ENCODE measurements around the gene FAM83C.

Gene FAM83C

GRCh38 chr20:35274172-35275092 is 17.8 kb downstream of the FAM83C start:
- Histone ChIP-seq H3K9me3 (ENCODE audit: control insufficient read depth, insufficient read depth, low read length) (no peaks in the 10 kb centered on the region), H3K4me3 (ENCODE audit: low read length) (no peak overlapping the region), H3K27me3 (ENCODE audit: control insufficient read depth, insufficient read depth, low read length) (no peaks in the 10 kb centered on the region), H3K36me3 (ENCODE audit: control insufficient read depth, insufficient read depth, low read length) (peaks cover 11% of the 10 kb centered on the region), H3K27ac (ENCODE audit: low read length) (no peak overlapping the region), H3K4me1 (ENCODE audit: control insufficient read depth, insufficient read depth, low read length) (no peaks in the 10 kb centered on the region)
- DNase-seq (ENCODE audit: low read depth, low spot score) = no peak
- no CpG with 5 or more reads among the region's 24 CpGs for WGBS (ENCODE audit: insufficient coverage, insufficient read length)

GRCh38 chr20:35273449-35274171 is 18.6 kb downstream of the FAM83C start:
- Histone ChIP-seq H3K27me3 (ENCODE audit: control insufficient read depth, insufficient read depth, low read length) (no peaks in the 10 kb centered on the region), H3K4me3 (ENCODE audit: low read length) (no peak overlapping the region), H3K9me3 (ENCODE audit: control insufficient read depth, insufficient read depth, low read length) (no peaks in the 10 kb centered on the region), H3K36me3 (ENCODE audit: control insufficient read depth, insufficient read depth, low read length) (0 out of 2 replicates have a peak, but pooled peaks cover 3% of the 10 kb centered on the region), H3K27ac (ENCODE audit: low read length) (no peak overlapping the region), H3K4me1 (ENCODE audit: control insufficient read depth, insufficient read depth, low read length) (no peaks in the 10 kb centered on the region)
- no CpG with 5 or more reads among the region's 13 CpGs for WGBS (ENCODE audit: insufficient coverage, insufficient read length)
- no peak for DNase-seq (ENCODE audit: low read depth, low spot score)

DNA sequence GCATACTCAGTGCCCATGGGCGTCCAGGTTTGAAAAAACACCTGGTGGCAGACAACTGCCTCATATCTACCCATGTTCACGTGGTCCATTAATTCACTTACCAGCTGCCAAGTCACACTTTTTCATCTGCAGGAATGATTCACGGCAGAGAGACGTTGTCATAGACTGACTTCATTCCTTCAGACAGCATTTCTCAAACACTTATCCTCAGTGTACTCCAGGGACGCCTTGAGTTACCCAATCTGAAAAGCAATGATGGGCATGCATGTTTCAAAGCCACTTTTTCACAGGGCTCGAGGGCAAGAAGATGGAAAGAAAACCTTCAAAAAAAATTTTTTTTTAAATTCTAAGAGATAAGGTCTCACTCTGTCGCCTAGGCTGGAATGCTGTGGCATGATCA is 20.3 kb downstream of the FAM83C start:
- WGBS (ENCODE audit: insufficient coverage, insufficient read length) = no CpG with 5 or more reads among the region's 7 CpGs

DNA sequence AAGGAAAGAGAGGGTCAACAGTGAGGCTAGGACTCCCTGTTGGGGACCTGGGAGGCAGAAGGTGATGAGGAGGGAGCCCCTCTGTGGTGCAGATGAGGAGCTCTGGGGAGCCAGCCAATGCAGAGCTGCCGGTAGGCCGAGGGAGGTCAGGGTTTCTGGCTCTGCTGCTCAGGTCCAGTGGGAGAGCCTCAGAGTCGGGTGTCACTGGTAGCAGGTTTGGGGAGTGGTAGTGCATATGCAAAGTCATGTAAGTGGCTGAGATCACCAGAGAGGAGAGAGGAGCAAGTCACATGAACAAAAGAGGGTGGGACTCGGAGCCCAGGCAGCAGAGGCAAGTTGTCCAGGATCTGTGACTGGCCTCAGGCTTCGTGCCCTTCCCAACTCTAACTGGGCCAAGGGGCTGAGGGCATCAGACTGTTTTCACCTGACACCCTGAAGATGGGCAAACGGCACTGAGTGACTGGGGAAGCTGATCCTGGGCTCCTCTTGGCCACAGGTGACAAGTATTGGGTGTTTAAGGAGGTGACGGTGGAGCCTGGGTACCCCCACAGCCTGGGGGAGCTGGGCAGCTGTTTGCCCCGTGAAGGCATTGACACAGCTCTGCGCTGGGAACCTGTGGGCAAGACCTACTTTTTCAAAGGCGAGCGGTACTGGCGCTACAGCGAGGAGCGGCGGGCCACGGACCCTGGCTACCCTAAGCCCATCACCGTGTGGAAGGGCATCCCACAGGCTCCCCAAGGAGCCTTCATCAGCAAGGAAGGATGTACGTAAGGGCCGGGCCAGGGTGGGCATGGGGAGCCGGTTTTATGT is 20.9 kb downstream of the FAM83C start:
- DNase-seq (ENCODE audit: low read depth, low spot score) = no peak
- no CpG with 5 or more reads among the region's 20 CpGs for whole genome bisulfite sequencing (ENCODE audit: insufficient coverage, insufficient read length)
- no peaks in the 10 kb centered on the region for H3K27me3 ChIP-seq (ENCODE audit: control insufficient read depth, insufficient read depth, low read length)
- no peak overlapping the region for H3K4me3 ChIP-seq (ENCODE audit: low read length)
- H3K9me3 ChIP-seq (ENCODE audit: control insufficient read depth, insufficient read depth, low read length) = no peaks in the 10 kb centered on the region
- H3K4me1 ChIP-seq (ENCODE audit: control insufficient read depth, insufficient read depth, low read length) = no peaks in the 10 kb centered on the region
- no peak overlapping the region for H3K27ac ChIP-seq (ENCODE audit: low read length)
- H3K36me3 ChIP-seq (ENCODE audit: control insufficient read depth, insufficient read depth, low read length) = 0 out of 2 replicates have a peak, but pooled peaks cover 2% of the 10 kb centered on the region

More for the DNA sequence above, 20.3 kb downstream of the FAM83C start:
- H3K27me3 ChIP-seq (ENCODE audit: control insufficient read depth, insufficient read depth, low read length) = no peaks in the 10 kb centered on the region
- no peak for DNase-seq (ENCODE audit: low read depth, low spot score)
- H3K9me3 ChIP-seq (ENCODE audit: control insufficient read depth, insufficient read depth, low read length) = no peaks in the 10 kb centered on the region
- 0 out of 2 replicates have a peak, but pooled peaks cover 2% of the 10 kb centered on the region for H3K36me3 ChIP-seq (ENCODE audit: control insufficient read depth, insufficient read depth, low read length)
- H3K27ac ChIP-seq (ENCODE audit: low read length) = no peak overlapping the region
- H3K4me3 ChIP-seq (ENCODE audit: low read length) = no peak overlapping the region
- no peaks in the 10 kb centered on the region for H3K4me1 ChIP-seq (ENCODE audit: control insufficient read depth, insufficient read depth, low read length)

DNA sequence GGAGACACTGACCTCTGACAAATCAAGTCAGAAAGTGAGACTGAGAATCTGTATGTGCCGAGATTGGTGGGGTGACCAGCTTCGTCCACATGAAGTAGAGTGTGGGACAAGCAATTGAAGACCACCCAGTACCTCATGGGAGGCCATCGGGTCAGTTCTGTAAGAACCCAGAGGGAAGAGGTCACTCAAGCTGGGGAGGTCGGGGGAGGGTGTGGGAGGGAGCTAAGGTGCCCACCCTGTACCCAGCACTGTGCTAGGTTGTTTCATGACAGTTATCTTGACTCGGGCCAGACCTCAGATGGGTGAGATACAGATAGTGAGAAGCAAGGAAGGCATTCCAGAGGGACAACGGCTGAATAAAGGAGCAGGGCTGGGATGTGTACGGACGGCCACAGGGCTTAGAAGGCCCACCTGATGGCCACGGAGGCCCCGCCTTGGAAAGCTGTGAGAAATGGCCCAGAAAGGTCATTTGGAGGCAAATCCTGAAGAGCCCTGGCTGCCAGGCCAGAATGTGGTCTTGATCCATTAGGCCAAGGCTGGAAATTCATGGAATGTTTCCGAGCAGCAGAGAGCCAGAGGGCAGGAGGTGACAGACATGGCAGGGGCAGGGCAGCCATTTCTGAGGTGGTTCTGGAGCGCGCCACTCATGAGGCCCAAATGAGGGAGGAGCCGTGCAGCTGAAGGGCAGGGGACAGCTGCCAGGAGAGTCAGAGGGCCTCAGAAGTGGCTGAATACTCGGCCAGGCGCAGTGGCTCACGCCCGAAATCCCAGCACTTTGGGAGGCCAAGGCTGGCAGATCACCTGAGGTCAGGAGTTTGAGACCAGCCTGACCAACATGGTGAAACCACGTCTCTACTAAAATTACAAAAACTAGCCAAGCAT is 22.0 kb downstream of the FAM83C start:
- no CpG with 5 or more reads among the region's 19 CpGs for WGBS (ENCODE audit: insufficient coverage, insufficient read length)
- H3K4me1 ChIP-seq (ENCODE audit: control insufficient read depth, insufficient read depth, low read length) = no peaks in the 10 kb centered on the region
- H3K4me3 ChIP-seq (ENCODE audit: low read length) = no peak overlapping the region
- H3K27me3 ChIP-seq (ENCODE audit: control insufficient read depth, insufficient read depth, low read length) = no peaks in the 10 kb centered on the region
- H3K9me3 ChIP-seq (ENCODE audit: control insufficient read depth, insufficient read depth, low read length) = no peaks in the 10 kb centered on the region
- H3K36me3 ChIP-seq (ENCODE audit: control insufficient read depth, insufficient read depth, low read length) = 0 out of 2 replicates have a peak, but pooled peaks cover 2% of the 10 kb centered on the region
- no peak overlapping the region for H3K27ac ChIP-seq (ENCODE audit: low read length)
- DNase-seq (ENCODE audit: low read depth, low spot score) = no peak

GRCh38 chr20:35269055-35269781 is 23.0 kb downstream of the FAM83C start:
- no CpG with 5 or more reads among the region's 14 CpGs for WGBS (ENCODE audit: insufficient coverage, insufficient read length)
- H3K27ac ChIP-seq (ENCODE audit: low read length) = no peak overlapping the region
- H3K36me3 ChIP-seq (ENCODE audit: control insufficient read depth, insufficient read depth, low read length) = 0 out of 2 replicates have a peak, but pooled peaks cover under 1% of the 10 kb centered on the region
- H3K4me3 ChIP-seq (ENCODE audit: low read length) = no peak overlapping the region
- no peaks in the 10 kb centered on the region for H3K27me3 ChIP-seq (ENCODE audit: control insufficient read depth, insufficient read depth, low read length)
- H3K4me1 ChIP-seq (ENCODE audit: control insufficient read depth, insufficient read depth, low read length) = no peaks in the 10 kb centered on the region
- DNase-seq (ENCODE audit: low read depth, low spot score) = peak; percentile 82
- no peaks in the 10 kb centered on the region for H3K9me3 ChIP-seq (ENCODE audit: control insufficient read depth, insufficient read depth, low read length)

- Histone ChIP-seq H3K9me3 (ENCODE audit: control insufficient read depth, insufficient read depth, low read length) (no peaks in the 10 kb centered on the region), H3K4me1 (ENCODE audit: control insufficient read depth, insufficient read depth, low read length) (peaks cover 7% of the 10 kb centered on the region; the same call in 1 of the 2 replicates), H3K36me3 (ENCODE audit: control insufficient read depth, insufficient read depth, low read length) (no peaks in the 10 kb centered on the region), H3K27ac (ENCODE audit: low read length) (no peak overlapping the region), H3K4me3 (ENCODE audit: low read length) (no peak overlapping the region), H3K27me3 (ENCODE audit: control insufficient read depth, insufficient read depth, low read length) (no peaks in the 10 kb centered on the region)
- WGBS (ENCODE audit: insufficient coverage, insufficient read length) = no CpG with 5 or more reads among the region's 16 CpGs
- DNase-seq (ENCODE audit: low read depth, low spot score) = no peak
These were observed 25.1 kb downstream of the FAM83C start for GRCh38 chr20:35267092-35267491.

DNA sequence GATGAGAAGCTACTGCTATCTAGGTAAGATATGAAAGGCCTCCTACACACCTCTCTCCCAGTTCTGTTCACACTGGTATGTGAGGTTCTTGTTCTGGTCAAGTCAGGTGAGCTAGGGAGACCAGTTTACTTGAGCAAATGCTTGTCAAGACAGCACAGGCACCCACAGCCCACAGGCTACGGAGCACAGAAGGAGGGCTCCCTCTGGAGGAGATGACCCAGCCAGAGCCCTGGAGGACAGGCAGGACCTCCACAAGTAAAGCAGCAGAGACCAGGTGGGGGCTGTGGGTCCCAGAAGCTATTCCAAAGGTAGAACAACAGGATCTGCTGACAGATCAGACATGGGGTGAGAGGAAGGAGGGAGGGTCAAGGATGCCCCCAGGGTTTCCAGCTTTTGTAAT is 27.5 kb downstream of the FAM83C start:
- H3K36me3 ChIP-seq (ENCODE audit: control insufficient read depth, insufficient read depth, low read length) = no peaks in the 10 kb centered on the region
- no peaks in the 10 kb centered on the region; the same call in 1 of the 2 replicates for H3K9me3 ChIP-seq (ENCODE audit: control insufficient read depth, insufficient read depth, low read length)
- H3K27me3 ChIP-seq (ENCODE audit: control insufficient read depth, insufficient read depth, low read length) = no peaks in the 10 kb centered on the region
- no peak for DNase-seq (ENCODE audit: low read depth, low spot score)
- WGBS (ENCODE audit: insufficient coverage, insufficient read length) = no CpG with 5 or more reads among the region's 1 CpG
- H3K27ac ChIP-seq (ENCODE audit: low read length) = no peak overlapping the region
- H3K4me1 ChIP-seq (ENCODE audit: control insufficient read depth, insufficient read depth, low read length) = peaks cover 11% of the 10 kb centered on the region
- no peak overlapping the region for H3K4me3 ChIP-seq (ENCODE audit: low read length)
